DLD1 (cell line): ENCODE results near the gene STARD13.

ENCODE experiments used
- in situ Hi-C: cut with HindIII; loops from 2 replicates; pipeline ENCODE4 v1.10.0; 2017; ENCODE audit warnings: low sequenced_read_pairs

STARD13 gene

GRCh38 chr13:33125821-33126570 is 159.6 kb downstream of the STARD13 start:
- in situ Hi-C loops, result no loop called here

GRCh38 chr13:33123066-33123859 is 162.3 kb downstream of the STARD13 start:
- in situ Hi-C loops, result no loop called here

GRCh38 chr13:33119856-33120543 is 165.6 kb downstream of the STARD13 start:
- in situ Hi-C loops, result no loop called here

- in situ Hi-C loops, result no loop called here
Observed at GRCh38 chr13:33119022-33119781, 166.4 kb downstream of the STARD13 start.

- in situ Hi-C loops, result no loop called here
Observed at GRCh38 chr13:33116321-33117010, 169.1 kb downstream of the STARD13 start.

- in situ Hi-C loops, result no loop called here
Observed at GRCh38 chr13:33115274-33115673, 170.3 kb downstream of the STARD13 start.

GRCh38 chr13:33114146-33114545 is 171.4 kb downstream of the STARD13 start:
- in situ Hi-C loops, result no loop called here

- in situ Hi-C loops, result no loop called here
Observed at GRCh38 chr13:33112766-33113165, 172.8 kb downstream of the STARD13 start.

GRCh38 chr13:33111414-33112110 is 174.0 kb downstream of the STARD13 start:
- in situ Hi-C loops, result no loop called here

- in situ Hi-C loops, result no loop called here
Observed at GRCh38 chr13:33110713-33111413, 174.7 kb downstream of the STARD13 start.

GRCh38 chr13:33110386-33110712 is 175.2 kb downstream of the STARD13 start:
- in situ Hi-C loops, result no loop called here

GRCh38 chr13:33109801-33110200 is 175.8 kb downstream of the STARD13 start:
- in situ Hi-C loops, result no loop called here

- in situ Hi-C loops, result no loop called here
Observed at GRCh38 chr13:33109271-33109697, 176.3 kb downstream of the STARD13 start.

- in situ Hi-C loops, result no loop called here
Observed at GRCh38 chr13:33108620-33109019, 176.9 kb downstream of the STARD13 start.

GRCh38 chr13:33107361-33107760 is 178.2 kb downstream of the STARD13 start:
- in situ Hi-C loops, result no loop called here

GRCh38 chr13:33106656-33107360 is 178.7 kb downstream of the STARD13 start:
- in situ Hi-C loops, result no loop called here

- in situ Hi-C loops, result no loop called here
Observed at GRCh38 chr13:33105387-33106005, 180.1 kb downstream of the STARD13 start.

GRCh38 chr13:33103457-33103856 is 182.1 kb downstream of the STARD13 start:
- in situ Hi-C loops, result no loop called here
